B cell (primary cell): ENCODE data around the gene PLEKHJ1.

ENCODE experiments used
- CTCF ChIP-seq: fragments of 200-600 bp; IDR thresholded peaks from one replicate; pipeline ENCODE4 v1.8.0; 2022; ENCODE audit warnings: antibody characterized with exemption, mild to moderate bottlenecking
- EZH2 ChIP-seq: IDR thresholded peaks from 2 replicates; pipeline ENCODE4 v1.6.1; 2012; ENCODE audit warnings: borderline replicate concordance, low read depth, mild to moderate bottlenecking, moderate library complexity, low read length; ENCODE audit not compliant: insufficient read depth, poor library complexity, severe bottlenecking

GRCh38 chr19:2226051-2226839 lies 9.9 kb downstream of the PLEKHJ1 start:
- no peak for TF ChIP-seq CTCF
- no peak for TF ChIP-seq EZH2
